ACC112 (cell line): ENCODE measurements around the gene PDE4A.
A peak's percentile ranks its signal among the peaks of the same experiment; 100 is the strongest.
"Not testable (repeated sequence)": the region's sequence is repeated elsewhere in the genome, so short reads cannot be mapped to it uniquely, and the experiment has no call there.

Experiments
- H2AFZ ChIP-seq: fragments of 200-600 bp; sonication (generic); one replicate; pipeline ENCODE4 v1.6.0; 2017; ENCODE audit warnings: antibody characterized with exemption, low read length; ENCODE audit not compliant: unreplicated experiment
- H3K27ac ChIP-seq: fragments of 200-600 bp; sonication (generic); 2 replicates; pipeline ENCODE4 v1.5.1; 2014; ENCODE audit warnings: low read depth, mild to moderate bottlenecking, antibody characterized with exemption, low read length, moderate library complexity
- H3K27me3 ChIP-seq: fragments of 200-600 bp; sonication (generic); 2 replicates; pipeline ENCODE4 v1.6.1; 2014; ENCODE audit warnings: mild to moderate bottlenecking, antibody characterized with exemption, low read length, moderate library complexity, mixed read lengths; ENCODE audit not compliant: insufficient read depth
- H3K36me3 ChIP-seq: fragments of 200-600 bp; sonication (generic); 2 replicates; pipeline ENCODE4 v1.6.1; 2016; ENCODE audit warnings: mild to moderate bottlenecking, antibody characterized with exemption, low read length, moderate library complexity, mixed read lengths; ENCODE audit not compliant: insufficient read depth
- H3K4me1 ChIP-seq: fragments of 200-600 bp; sonication (generic); one replicate; pipeline ENCODE4 v1.6.1; 2016; ENCODE audit warnings: low read length, mixed read lengths; ENCODE audit not compliant: insufficient read depth, unreplicated experiment, control insufficient read depth
- H3K4me3 ChIP-seq: fragments of 200-600 bp; sonication (generic); 2 replicates; pipeline ENCODE4 v1.5.1; 2014; ENCODE audit warnings: mild to moderate bottlenecking, low read depth, low read length
- H3K79me2 ChIP-seq: fragments of 200-600 bp; sonication (generic); one replicate; pipeline ENCODE4 v1.6.0; 2016; ENCODE audit warnings: low read length; ENCODE audit not compliant: control insufficient read depth, unreplicated experiment, insufficient read depth

PDE4A gene

DNA sequence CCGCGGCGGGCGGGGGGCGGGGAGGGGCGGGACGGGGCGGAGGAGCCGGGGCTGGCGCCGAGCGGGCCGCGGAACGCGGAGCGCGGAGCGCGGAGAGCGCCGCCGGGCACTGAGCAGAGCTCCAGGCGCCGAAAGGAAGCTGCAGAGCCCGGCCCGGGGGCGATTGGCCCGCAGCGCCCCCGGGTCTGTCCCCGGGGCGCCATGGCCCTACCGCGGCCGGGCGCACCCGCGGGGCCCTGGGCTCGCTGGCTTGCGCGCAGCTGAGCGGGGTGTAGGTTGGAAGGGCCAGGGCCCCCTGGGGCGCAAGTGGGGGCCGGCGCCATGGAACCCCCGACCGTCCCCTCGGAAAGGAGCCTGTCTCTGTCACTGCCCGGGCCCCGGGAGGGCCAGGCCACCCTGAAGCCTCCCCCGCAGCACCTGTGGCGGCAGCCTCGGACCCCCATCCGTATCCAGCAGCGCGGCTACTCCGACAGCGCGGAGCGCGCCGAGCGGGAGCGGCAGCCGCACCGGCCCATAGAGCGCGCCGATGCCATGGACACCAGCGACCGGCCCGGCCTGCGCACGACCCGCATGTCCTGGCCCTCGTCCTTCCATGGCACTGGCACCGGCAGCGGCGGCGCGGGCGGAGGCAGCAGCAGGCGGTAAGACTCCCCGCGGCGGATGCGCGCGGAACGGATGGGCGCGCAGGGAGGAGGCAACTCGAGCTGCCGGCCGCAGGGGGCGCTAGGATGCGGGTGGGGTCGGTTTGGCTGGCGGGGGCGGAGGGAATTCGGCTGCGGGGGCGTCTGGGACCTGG lies at the start of gene PDE4A:
TSS of gene PDE4A (plus strand) at position 95 of the 796 bp plus-strand sequence. CDS start at position 322, 227 bp downstream.
- H2AFZ ChIP-seq, result peak within 1 kb of the TSS; percentile 43
- no peak within 1 kb of the TSS for H3K27ac ChIP-seq
- peaks cover 28% of the 10 kb centered on the region for H3K4me1 ChIP-seq

DNA sequence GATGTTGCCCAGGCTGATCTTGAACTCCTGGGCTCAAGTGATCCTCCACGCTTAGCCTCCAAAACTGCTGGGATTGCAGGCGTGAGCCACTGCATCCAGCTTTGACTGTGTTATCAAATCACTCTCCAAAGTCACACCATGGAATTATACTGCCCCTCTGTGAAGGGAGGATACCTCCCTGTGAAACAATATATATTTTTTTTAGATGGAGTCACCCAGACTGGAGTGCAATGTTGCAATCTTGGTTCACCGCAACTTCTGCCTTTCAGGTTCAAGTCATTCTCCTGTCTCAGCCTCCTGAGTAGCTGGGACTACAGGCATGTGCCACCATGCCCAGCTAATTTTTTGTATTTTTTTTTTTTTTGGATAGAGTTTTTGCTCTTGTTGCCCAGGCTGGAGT lies 47.6 kb upstream of the PDE4A start:
- no peaks in the 10 kb centered on the region for H3K79me2 ChIP-seq

More for the DNA sequence above, at the start of gene PDE4A:
- Histone ChIP-seq H3K36me3 (no peaks in the 10 kb centered on the region), H3K27me3 (peaks cover 35% of the 10 kb centered on the region; the same call in 1 of the 2 replicates), H3K4me3 (peak within 1 kb of the TSS; percentile 79), H3K79me2 (no peaks in the 10 kb centered on the region)

GRCh38 chr19:10374931-10375330 lies 45.4 kb upstream of the PDE4A start:
- no peaks in the 10 kb centered on the region for H3K36me3 ChIP-seq
- no peak overlapping the region for H2AFZ ChIP-seq

More for the DNA sequence above, 47.6 kb upstream of the PDE4A start:
- H2AFZ ChIP-seq, result no peak overlapping the region
- no peak overlapping the region for H3K27ac ChIP-seq
- no peak overlapping the region for H3K4me3 ChIP-seq
- H3K36me3 ChIP-seq, result no peaks in the 10 kb centered on the region; the same call in 1 of the 2 replicates
- no peaks in the 10 kb centered on the region for H3K4me1 ChIP-seq
- H3K27me3 ChIP-seq, result no peaks in the 10 kb centered on the region

GRCh38 chr19:10377140-10377640 lies 43.1 kb upstream of the PDE4A start:
- not testable (repeated sequence) for H3K79me2 ChIP-seq, H3K36me3 ChIP-seq, H3K27ac ChIP-seq, H3K4me1 ChIP-seq, H3K27me3 ChIP-seq, H2AFZ ChIP-seq, H3K4me3 ChIP-seq

More at GRCh38 chr19:10374931-10375330, 45.4 kb upstream of the PDE4A start:
- no peaks in the 10 kb centered on the region for H3K4me1 ChIP-seq
- no peak overlapping the region for H3K4me3 ChIP-seq
- H3K27ac ChIP-seq, result no peak overlapping the region
- no peaks in the 10 kb centered on the region for H3K27me3 ChIP-seq
- peaks cover 6% of the 10 kb centered on the region for H3K79me2 ChIP-seq

- H3K4me3 ChIP-seq, result no peak overlapping the region
- H3K27me3 ChIP-seq, result no peaks in the 10 kb centered on the region
- H3K27ac ChIP-seq, result no peak overlapping the region
- peaks cover 9% of the 10 kb centered on the region for H3K79me2 ChIP-seq
- no peaks in the 10 kb centered on the region for H3K36me3 ChIP-seq
- H2AFZ ChIP-seq, result no peak overlapping the region
- no peaks in the 10 kb centered on the region for H3K4me1 ChIP-seq
These were observed 42.2 kb upstream of the PDE4A start for GRCh38 chr19:10378124-10378523.

GRCh38 chr19:10379880-10380312 lies 40.4 kb upstream of the PDE4A start:
- Histone ChIP-seq H2AFZ (peak overlapping the region; percentile 93), H3K27ac (no peak overlapping the region; the same call in 1 of the 2 replicates), H3K27me3 (no peaks in the 10 kb centered on the region), H3K4me3 (peak overlapping the region; percentile 99), H3K4me1 (no peaks in the 10 kb centered on the region), H3K79me2 (peaks cover 9% of the 10 kb centered on the region), H3K36me3 (no peaks in the 10 kb centered on the region)

DNA sequence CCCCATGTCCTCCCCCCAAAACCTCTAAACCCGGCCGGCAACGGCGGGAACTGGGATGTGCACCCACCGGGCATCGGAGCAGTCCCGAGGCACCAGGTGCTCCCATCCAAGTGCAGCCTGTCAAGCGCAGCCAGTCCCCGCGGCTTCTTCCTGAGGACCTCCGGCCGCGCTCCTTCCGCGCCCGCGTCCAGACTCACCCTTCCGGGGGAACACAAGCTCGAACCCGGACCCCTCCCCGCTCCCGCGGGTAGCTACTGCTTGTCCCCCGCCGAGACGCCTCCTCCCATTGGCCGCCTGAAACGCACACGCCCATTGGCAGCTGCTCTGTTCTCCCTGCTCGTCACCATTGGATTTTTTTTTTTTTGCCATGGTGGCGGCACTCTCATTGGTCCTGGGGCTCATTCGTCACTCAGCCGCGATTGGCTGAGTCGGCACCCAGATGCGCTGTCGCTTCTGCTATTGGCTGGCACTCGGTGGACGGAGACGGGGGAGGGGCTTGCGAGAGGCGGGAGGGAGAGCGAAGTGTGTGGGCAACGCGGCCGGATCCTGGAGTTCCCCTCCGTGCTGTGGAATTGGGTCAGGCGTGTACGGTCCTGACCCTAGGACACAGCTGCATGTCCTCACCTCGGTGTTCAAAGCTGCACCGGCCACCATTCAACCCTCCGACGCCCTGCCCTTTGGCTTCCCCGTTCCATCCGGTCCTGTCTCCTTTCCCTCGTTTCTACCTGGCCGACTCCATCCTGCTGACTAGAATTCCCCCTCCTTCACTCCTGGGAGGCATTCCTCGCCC lies 39.8 kb upstream of the PDE4A start, which contains the start of gene TYK2:
TSS of gene TYK2 (minus strand) at position 260 of the 790 bp plus-strand sequence. CDS start 2,166 bp downstream, outside the sequence.
- Histone ChIP-seq H3K36me3 (no peaks in the 10 kb centered on the region), H2AFZ (peak within 1 kb of the TSS; percentile 93), H3K4me3 (peak within 1 kb of the TSS; percentile 99), H3K79me2 (peaks cover 9% of the 10 kb centered on the region), H3K4me1 (no peaks in the 10 kb centered on the region), H3K27me3 (no peaks in the 10 kb centered on the region), H3K27ac (no peak within 1 kb of the TSS; the same call in 1 of the 2 replicates)

DNA sequence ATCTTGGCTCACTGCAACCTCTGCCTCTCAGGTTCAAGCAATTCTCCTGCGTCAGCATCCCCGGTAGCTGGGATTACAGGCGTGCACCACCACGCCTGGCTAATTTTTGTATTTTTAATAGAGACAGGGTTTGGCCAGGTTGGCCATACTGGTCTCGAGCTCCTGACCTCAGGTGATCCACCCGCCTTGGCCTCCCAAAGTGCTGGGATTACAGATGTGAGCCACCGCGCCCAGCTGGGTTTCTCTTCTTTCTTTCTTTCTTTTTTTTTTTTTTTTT lies 37.2 kb upstream of the PDE4A start:
- H3K4me3 ChIP-seq, H3K27me3 ChIP-seq, H3K27ac ChIP-seq, H3K36me3 ChIP-seq, H3K79me2 ChIP-seq, H3K4me1 ChIP-seq, H2AFZ ChIP-seq: not testable (repeated sequence)

DNA sequence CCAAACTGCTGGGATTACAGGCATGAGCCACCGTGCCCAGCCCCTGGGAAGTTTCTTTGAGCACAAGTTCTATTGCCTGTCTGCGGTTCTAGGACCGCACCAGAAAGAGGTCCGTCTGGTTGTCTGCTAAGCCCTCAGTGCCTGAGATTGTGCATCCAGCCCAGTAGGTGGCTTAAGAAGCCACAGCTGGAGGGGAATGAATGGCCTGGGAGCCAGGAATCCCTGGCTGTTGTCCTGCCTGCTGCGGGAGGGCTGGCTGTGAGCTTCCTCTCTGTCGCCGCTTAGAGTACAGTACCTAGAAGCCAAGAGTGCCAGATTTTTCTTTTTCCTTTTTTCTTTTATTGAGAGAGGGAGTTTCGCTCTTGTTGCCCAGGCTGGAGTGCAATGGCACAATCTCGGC lies 35.8 kb upstream of the PDE4A start:
- Histone ChIP-seq H3K4me3 (no peak overlapping the region), H3K27me3 (no peaks in the 10 kb centered on the region), H3K79me2 (peaks cover 6% of the 10 kb centered on the region), H3K27ac (no peak overlapping the region), H2AFZ (no peak overlapping the region), H3K4me1 (no peaks in the 10 kb centered on the region), H3K36me3 (no peaks in the 10 kb centered on the region)

GRCh38 chr19:10388957-10389356 lies 31.4 kb upstream of the PDE4A start:
- H3K27ac ChIP-seq, result no peak overlapping the region
- no peaks in the 10 kb centered on the region for H3K4me1 ChIP-seq
- no peak overlapping the region for H2AFZ ChIP-seq
- H3K36me3 ChIP-seq, result no peaks in the 10 kb centered on the region
- no peaks in the 10 kb centered on the region for H3K79me2 ChIP-seq
- H3K27me3 ChIP-seq, result no peaks in the 10 kb centered on the region
- no peak overlapping the region for H3K4me3 ChIP-seq
